A549 (cell line): ENCODE data around the gene ZNHIT6.

ENCODE experiments used
- BHLHE40 ChIP-seq: IDR thresholded peaks from 2 replicates; pipeline ENCODE4 v1.6.1; 2012; ENCODE audit warnings: low read depth, low read length, inconsistent platforms
- CHD4 ChIP-seq: fragments of 200-600 bp; sonication (generic); IDR thresholded peaks from 2 replicates; pipeline ENCODE4 v1.6.1; 2016; ENCODE audit warnings: antibody characterized with exemption, mild to moderate bottlenecking, borderline replicate concordance
- JUN ChIP-seq, 2 experiments: fragments of >200 bp; sonication (Bioruptor Twin); formaldehyde crosslinking; IDR thresholded peaks; 2 replicates in 1 of 2; 3 replicates in 1 of 2; pipeline ENCODE4 v1.6.1; 2016 to 2017
- POLR2A ChIP-seq: IDR thresholded peaks from 2 replicates; pipeline ENCODE4 v1.6.1; 2012; ENCODE audit warnings: mild to moderate bottlenecking, low read length
- TF ChIP-seq, protein P1 (sequence below): fragments of >200 bp; sonication (Bioruptor Twin); formaldehyde crosslinking; IDR thresholded peaks from 3 replicates; pipeline ENCODE4 v1.5.1; 2016

- TF ChIP-seq, protein P1, sequence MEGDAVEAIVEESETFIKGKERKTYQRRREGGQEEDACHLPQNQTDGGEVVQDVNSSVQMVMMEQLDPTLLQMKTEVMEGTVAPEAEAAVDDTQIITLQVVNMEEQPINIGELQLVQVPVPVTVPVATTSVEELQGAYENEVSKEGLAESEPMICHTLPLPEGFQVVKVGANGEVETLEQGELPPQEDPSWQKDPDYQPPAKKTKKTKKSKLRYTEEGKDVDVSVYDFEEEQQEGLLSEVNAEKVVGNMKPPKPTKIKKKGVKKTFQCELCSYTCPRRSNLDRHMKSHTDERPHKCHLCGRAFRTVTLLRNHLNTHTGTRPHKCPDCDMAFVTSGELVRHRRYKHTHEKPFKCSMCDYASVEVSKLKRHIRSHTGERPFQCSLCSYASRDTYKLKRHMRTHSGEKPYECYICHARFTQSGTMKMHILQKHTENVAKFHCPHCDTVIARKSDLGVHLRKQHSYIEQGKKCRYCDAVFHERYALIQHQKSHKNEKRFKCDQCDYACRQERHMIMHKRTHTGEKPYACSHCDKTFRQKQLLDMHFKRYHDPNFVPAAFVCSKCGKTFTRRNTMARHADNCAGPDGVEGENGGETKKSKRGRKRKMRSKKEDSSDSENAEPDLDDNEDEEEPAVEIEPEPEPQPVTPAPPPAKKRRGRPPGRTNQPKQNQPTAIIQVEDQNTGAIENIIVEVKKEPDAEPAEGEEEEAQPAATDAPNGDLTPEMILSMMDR: no peak
- TF ChIP-seq CHD4: no peak
- TF ChIP-seq JUN (IDR thresholded peaks at IDR 0.05): peak in 1 of 2 experiments; percentile 61; a peak in 3 of 5 replicates
- no peak for TF ChIP-seq BHLHE40
- no peak; the same call in 1 of the 2 replicates for TF ChIP-seq POLR2A
Measured at GRCh38 chr1:85628791-85629531, 79.3 kb downstream of the ZNHIT6 start.
